GM23338 (cell line): Measurements from ENCODE around the gene NTM. TPM values are rescaled to one million over a fixed set of nuclear protein-coding genes. Genes with fewer than 3 reads are reported as not detected.

Source experiments
- ATAC-seq: fragments of 200-7000 bp; cut with Tn5 transposase; 3 replicates; pipeline ENCODE4 v1.9.1; 2020
- DNase-seq: peaks from one replicate; pipeline ENCODE4 v3.0.0-alpha.2; 2015; ENCODE audit warnings: low spot score
- H2AFZ ChIP-seq: fragments of 200-600 bp; sonication (generic); 2 replicates; pipeline ENCODE4 v1.8.0; 2016; ENCODE audit warnings: antibody characterized with exemption, mild to moderate bottlenecking, moderate library complexity
- H3F3A ChIP-seq: fragments of 200-600 bp; sonication (generic); replicated peaks from 2 replicates; pipeline ENCODE4 v1.8.0; 2017; ENCODE audit warnings: antibody characterized with exemption, mixed run types, low read depth
- H3K27ac ChIP-seq: fragments of 200-600 bp; sonication (generic); 2 replicates; pipeline ENCODE4 v1.6.1; 2016; ENCODE audit warnings: low read depth
- H3K27me3 ChIP-seq: fragments of 200-600 bp; sonication (generic); 2 replicates; pipeline ENCODE4 v1.8.0; 2016; ENCODE audit warnings: mild to moderate bottlenecking, mixed run types, moderate library complexity; ENCODE audit not compliant: insufficient read depth
- H3K36me3 ChIP-seq: fragments of 200-600 bp; sonication (generic); 2 replicates; pipeline ENCODE4 v1.8.0; 2016; ENCODE audit warnings: mild to moderate bottlenecking; ENCODE audit not compliant: insufficient read depth
- H3K4me1 ChIP-seq: fragments of 200-600 bp; sonication (generic); 2 replicates; pipeline ENCODE4 v1.8.0; 2016; ENCODE audit warnings: mild to moderate bottlenecking, moderate library complexity; ENCODE audit not compliant: insufficient read depth
- H3K4me2 ChIP-seq: fragments of 200-600 bp; sonication (generic); 2 replicates; pipeline ENCODE4 v1.7.1; 2017; ENCODE audit warnings: mixed run types
- H3K4me3 ChIP-seq: fragments of 200-600 bp; sonication (generic); 2 replicates; pipeline ENCODE4 v1.6.1; 2016; ENCODE audit warnings: mixed run types
- H3K79me2 ChIP-seq: fragments of 200-600 bp; sonication (generic); replicated peaks from 2 replicates; pipeline ENCODE4 v1.8.0; 2017; ENCODE audit warnings: mild to moderate bottlenecking; ENCODE audit not compliant: insufficient read depth
- H3K9me2 ChIP-seq: fragments of 200-600 bp; sonication (generic); 2 replicates; pipeline ENCODE4 v1.8.0; 2017; ENCODE audit not compliant: insufficient read depth
- H4K20me1 ChIP-seq: fragments of 200-600 bp; sonication (generic); replicated peaks from 2 replicates; pipeline ENCODE4 v1.8.0; 2017; ENCODE audit warnings: mild to moderate bottlenecking; ENCODE audit not compliant: insufficient read depth
- H3K27ac Mint-ChIP-seq: 2 replicates; pipeline ENCODE4 v1.8.0; 2020; ENCODE audit warnings: inconsistent platforms, mild to moderate bottlenecking, moderate library complexity, mixed read lengths
- H3K27me3 Mint-ChIP-seq: 3 replicates; pipeline ENCODE4 v1.8.0; 2022; ENCODE audit warnings: low read depth, mild to moderate bottlenecking, moderate library complexity, mixed read lengths, inconsistent platforms; ENCODE audit not compliant: insufficient read depth, poor library complexity
- H3K36me3 Mint-ChIP-seq: 3 replicates; pipeline ENCODE4 v1.8.0; 2021; ENCODE audit warnings: low read depth, mild to moderate bottlenecking, inconsistent platforms, moderate library complexity, mixed read lengths
- H3K4me1 Mint-ChIP-seq: 3 replicates; pipeline ENCODE4 v1.8.0; 2020; ENCODE audit warnings: mild to moderate bottlenecking, inconsistent platforms, mixed read lengths
- H3K4me3 Mint-ChIP-seq: 3 replicates; pipeline ENCODE4 v1.8.0; 2021; ENCODE audit warnings: moderate library complexity, mild to moderate bottlenecking, inconsistent platforms, mixed read lengths
- H3K9me3 Mint-ChIP-seq: 3 replicates; pipeline ENCODE4 v1.8.0; 2020; ENCODE audit warnings: moderate library complexity, mild to moderate bottlenecking, inconsistent platforms, mixed read lengths
- CREB1 ChIP-seq: fragments of 250-450 bp; sonication (Bioruptor Pico); IDR thresholded peaks from 2 replicates; pipeline ENCODE4 v1.5.0; 2020; ENCODE audit warnings: low read depth, mild to moderate bottlenecking, moderate library complexity
- EZH2 ChIP-seq: fragments of 200-600 bp; sonication (generic); IDR thresholded peaks from one replicate; pipeline ENCODE4 v1.8.0; 2017; ENCODE audit warnings: antibody characterized with exemption, mild to moderate bottlenecking, low read depth; ENCODE audit not compliant: unreplicated experiment
- EZH2phosphoT487 ChIP-seq: fragments of 200-600 bp; sonication (generic); IDR thresholded peaks from one replicate; pipeline ENCODE4 v1.8.1; 2018; ENCODE audit warnings: antibody characterized with exemption; ENCODE audit not compliant: unreplicated experiment
- JUNB ChIP-seq: IDR thresholded peaks from one replicate; pipeline ENCODE4 v1.6.1; 2016; ENCODE audit warnings: antibody characterized with exemption; ENCODE audit not compliant: unreplicated experiment
- NANOG ChIP-seq: IDR thresholded peaks from 2 replicates; pipeline ENCODE4 v1.6.1; 2016; ENCODE audit warnings: antibody characterized with exemption, borderline replicate concordance
- POLR2AphosphoS5 ChIP-seq: IDR thresholded peaks from 2 replicates; pipeline ENCODE4 v1.6.1; 2016; ENCODE audit warnings: antibody characterized with exemption, low read depth
- STAT1 ChIP-seq: IDR thresholded peaks from one replicate; pipeline ENCODE4 v1.6.1; 2016; ENCODE audit warnings: antibody characterized with exemption; ENCODE audit not compliant: unreplicated experiment
- ZNF114 ChIP-seq: fragments of 250-450 bp; sonication (Bioruptor Pico); IDR thresholded peaks from 2 replicates; pipeline ENCODE4 v1.5.0; 2020; ENCODE audit warnings: mild to moderate bottlenecking, moderate library complexity
- ZNF331 ChIP-seq: fragments of 250-450 bp; sonication (Bioruptor Pico); IDR thresholded peaks from 2 replicates; pipeline ENCODE4 v1.5.0; 2020; ENCODE audit warnings: low read depth, mild to moderate bottlenecking, moderate library complexity
- polyA plus RNA-seq: library from polyadenylated mRNA; unstranded; fragments of >200 nt; fragmentation: Nextera tagmentation; extraction: Ambion mirVana; gene quantifications from 2 replicates; pipeline ENCODE4 v1.2.1, GENCODE V29; 2016
- total RNA-seq: library from RNA; depleted of rRNA; stranded (reverse); fragments of >200 nt; shearing (Covaris generic); gene quantifications from 2 replicates; pipeline ENCODE4 v1.2.3, GENCODE V29; 2014
- TF ChIP-seq, protein P1 (sequence below): IDR thresholded peaks from 2 replicates; pipeline ENCODE4 v1.6.1; 2016; ENCODE audit warnings: antibody characterized with exemption
- TF ChIP-seq, protein P2 (sequence below): IDR thresholded peaks from one replicate; pipeline ENCODE4 v1.6.1; 2018; ENCODE audit warnings: antibody characterized with exemption; ENCODE audit not compliant: unreplicated experiment
- TF ChIP-seq, protein P3 (sequence below): fragments of 250-450 bp; sonication (Bioruptor Pico); IDR thresholded peaks from 2 replicates; pipeline ENCODE4 v1.5.0; 2020; ENCODE audit warnings: mild to moderate bottlenecking, moderate library complexity
- TF ChIP-seq, protein P4 (sequence below), 2 experiments: fragments of 200-600 bp in 1 of 2; sonication (generic) in 1 of 2; conservative IDR thresholded peaks; 2 replicates each; pipeline versions ENCODE4 v1.5.1 to v1.6.1; 2016 to 2017; ENCODE audit warnings: antibody characterized with exemption in 2 of 2, low read depth in 2 of 2, mild to moderate bottlenecking in 2 of 2, moderate library complexity in 1 of 2

The NTM gene
- total and polyA plus RNA-seq, 2 experiments from 2014 or later = 10.6 to 14.6 TPM

DNA sequence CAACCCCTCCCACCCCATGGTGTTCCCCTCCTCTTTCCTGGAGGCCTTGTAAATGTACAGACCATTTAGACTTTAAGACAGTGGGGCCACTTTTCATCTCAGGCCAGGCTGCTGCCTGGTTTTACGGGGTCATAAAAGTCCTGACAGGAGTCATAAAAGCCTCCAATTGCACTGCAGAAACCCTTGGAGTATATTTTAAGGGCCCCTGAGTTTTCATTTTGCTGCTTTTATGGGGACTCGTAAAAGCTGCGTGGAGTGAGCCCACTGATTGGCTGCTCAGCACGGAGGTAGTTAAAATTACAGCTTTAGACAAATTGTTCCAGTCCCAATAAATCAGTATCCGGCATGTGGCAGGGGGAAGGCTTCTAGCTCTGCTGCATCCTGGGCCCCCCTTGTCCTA lies 627.6 kb downstream of the NTM start:
- Mint-ChIP-seq H3K9me3 (peaks cover 12% of the 10 kb centered on the region), H3K36me3 (peaks cover 11% of the 10 kb centered on the region), H3K4me1 (peaks cover 14% of the 10 kb centered on the region; the same call in 2 of the 3 replicates), H3K27ac (no peak overlapping the region), H3K27me3 (no peaks in the 10 kb centered on the region), H3K4me3 (no peak overlapping the region)
- ATAC-seq (no peak), DNase-seq (no peak)
- H3K79me2 ChIP-seq = no peaks in the 10 kb centered on the region
- H3K36me3 ChIP-seq = no peaks in the 10 kb centered on the region
- no peak overlapping the region for H3K4me2 ChIP-seq
- no peaks in the 10 kb centered on the region for H3F3A ChIP-seq
- no peaks in the 10 kb centered on the region for H4K20me1 ChIP-seq
- H3K9me2 ChIP-seq = no peaks in the 10 kb centered on the region
- no peak for TF ChIP-seq CREB1 (CRISPR knock-in tag)
- no peak for TF ChIP-seq JUNB
- TF ChIP-seq ZNF114 (CRISPR knock-in tag) = no peak
- TF ChIP-seq STAT1 = no peak
- TF ChIP-seq, protein P1, sequence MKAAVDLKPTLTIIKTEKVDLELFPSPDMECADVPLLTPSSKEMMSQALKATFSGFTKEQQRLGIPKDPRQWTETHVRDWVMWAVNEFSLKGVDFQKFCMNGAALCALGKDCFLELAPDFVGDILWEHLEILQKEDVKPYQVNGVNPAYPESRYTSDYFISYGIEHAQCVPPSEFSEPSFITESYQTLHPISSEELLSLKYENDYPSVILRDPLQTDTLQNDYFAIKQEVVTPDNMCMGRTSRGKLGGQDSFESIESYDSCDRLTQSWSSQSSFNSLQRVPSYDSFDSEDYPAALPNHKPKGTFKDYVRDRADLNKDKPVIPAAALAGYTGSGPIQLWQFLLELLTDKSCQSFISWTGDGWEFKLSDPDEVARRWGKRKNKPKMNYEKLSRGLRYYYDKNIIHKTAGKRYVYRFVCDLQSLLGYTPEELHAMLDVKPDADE = no peak
- TF ChIP-seq, protein P2, sequence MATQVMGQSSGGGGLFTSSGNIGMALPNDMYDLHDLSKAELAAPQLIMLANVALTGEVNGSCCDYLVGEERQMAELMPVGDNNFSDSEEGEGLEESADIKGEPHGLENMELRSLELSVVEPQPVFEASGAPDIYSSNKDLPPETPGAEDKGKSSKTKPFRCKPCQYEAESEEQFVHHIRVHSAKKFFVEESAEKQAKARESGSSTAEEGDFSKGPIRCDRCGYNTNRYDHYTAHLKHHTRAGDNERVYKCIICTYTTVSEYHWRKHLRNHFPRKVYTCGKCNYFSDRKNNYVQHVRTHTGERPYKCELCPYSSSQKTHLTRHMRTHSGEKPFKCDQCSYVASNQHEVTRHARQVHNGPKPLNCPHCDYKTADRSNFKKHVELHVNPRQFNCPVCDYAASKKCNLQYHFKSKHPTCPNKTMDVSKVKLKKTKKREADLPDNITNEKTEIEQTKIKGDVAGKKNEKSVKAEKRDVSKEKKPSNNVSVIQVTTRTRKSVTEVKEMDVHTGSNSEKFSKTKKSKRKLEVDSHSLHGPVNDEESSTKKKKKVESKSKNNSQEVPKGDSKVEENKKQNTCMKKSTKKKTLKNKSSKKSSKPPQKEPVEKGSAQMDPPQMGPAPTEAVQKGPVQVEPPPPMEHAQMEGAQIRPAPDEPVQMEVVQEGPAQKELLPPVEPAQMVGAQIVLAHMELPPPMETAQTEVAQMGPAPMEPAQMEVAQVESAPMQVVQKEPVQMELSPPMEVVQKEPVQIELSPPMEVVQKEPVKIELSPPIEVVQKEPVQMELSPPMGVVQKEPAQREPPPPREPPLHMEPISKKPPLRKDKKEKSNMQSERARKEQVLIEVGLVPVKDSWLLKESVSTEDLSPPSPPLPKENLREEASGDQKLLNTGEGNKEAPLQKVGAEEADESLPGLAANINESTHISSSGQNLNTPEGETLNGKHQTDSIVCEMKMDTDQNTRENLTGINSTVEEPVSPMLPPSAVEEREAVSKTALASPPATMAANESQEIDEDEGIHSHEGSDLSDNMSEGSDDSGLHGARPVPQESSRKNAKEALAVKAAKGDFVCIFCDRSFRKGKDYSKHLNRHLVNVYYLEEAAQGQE = no peak
- TF ChIP-seq, protein P3, sequence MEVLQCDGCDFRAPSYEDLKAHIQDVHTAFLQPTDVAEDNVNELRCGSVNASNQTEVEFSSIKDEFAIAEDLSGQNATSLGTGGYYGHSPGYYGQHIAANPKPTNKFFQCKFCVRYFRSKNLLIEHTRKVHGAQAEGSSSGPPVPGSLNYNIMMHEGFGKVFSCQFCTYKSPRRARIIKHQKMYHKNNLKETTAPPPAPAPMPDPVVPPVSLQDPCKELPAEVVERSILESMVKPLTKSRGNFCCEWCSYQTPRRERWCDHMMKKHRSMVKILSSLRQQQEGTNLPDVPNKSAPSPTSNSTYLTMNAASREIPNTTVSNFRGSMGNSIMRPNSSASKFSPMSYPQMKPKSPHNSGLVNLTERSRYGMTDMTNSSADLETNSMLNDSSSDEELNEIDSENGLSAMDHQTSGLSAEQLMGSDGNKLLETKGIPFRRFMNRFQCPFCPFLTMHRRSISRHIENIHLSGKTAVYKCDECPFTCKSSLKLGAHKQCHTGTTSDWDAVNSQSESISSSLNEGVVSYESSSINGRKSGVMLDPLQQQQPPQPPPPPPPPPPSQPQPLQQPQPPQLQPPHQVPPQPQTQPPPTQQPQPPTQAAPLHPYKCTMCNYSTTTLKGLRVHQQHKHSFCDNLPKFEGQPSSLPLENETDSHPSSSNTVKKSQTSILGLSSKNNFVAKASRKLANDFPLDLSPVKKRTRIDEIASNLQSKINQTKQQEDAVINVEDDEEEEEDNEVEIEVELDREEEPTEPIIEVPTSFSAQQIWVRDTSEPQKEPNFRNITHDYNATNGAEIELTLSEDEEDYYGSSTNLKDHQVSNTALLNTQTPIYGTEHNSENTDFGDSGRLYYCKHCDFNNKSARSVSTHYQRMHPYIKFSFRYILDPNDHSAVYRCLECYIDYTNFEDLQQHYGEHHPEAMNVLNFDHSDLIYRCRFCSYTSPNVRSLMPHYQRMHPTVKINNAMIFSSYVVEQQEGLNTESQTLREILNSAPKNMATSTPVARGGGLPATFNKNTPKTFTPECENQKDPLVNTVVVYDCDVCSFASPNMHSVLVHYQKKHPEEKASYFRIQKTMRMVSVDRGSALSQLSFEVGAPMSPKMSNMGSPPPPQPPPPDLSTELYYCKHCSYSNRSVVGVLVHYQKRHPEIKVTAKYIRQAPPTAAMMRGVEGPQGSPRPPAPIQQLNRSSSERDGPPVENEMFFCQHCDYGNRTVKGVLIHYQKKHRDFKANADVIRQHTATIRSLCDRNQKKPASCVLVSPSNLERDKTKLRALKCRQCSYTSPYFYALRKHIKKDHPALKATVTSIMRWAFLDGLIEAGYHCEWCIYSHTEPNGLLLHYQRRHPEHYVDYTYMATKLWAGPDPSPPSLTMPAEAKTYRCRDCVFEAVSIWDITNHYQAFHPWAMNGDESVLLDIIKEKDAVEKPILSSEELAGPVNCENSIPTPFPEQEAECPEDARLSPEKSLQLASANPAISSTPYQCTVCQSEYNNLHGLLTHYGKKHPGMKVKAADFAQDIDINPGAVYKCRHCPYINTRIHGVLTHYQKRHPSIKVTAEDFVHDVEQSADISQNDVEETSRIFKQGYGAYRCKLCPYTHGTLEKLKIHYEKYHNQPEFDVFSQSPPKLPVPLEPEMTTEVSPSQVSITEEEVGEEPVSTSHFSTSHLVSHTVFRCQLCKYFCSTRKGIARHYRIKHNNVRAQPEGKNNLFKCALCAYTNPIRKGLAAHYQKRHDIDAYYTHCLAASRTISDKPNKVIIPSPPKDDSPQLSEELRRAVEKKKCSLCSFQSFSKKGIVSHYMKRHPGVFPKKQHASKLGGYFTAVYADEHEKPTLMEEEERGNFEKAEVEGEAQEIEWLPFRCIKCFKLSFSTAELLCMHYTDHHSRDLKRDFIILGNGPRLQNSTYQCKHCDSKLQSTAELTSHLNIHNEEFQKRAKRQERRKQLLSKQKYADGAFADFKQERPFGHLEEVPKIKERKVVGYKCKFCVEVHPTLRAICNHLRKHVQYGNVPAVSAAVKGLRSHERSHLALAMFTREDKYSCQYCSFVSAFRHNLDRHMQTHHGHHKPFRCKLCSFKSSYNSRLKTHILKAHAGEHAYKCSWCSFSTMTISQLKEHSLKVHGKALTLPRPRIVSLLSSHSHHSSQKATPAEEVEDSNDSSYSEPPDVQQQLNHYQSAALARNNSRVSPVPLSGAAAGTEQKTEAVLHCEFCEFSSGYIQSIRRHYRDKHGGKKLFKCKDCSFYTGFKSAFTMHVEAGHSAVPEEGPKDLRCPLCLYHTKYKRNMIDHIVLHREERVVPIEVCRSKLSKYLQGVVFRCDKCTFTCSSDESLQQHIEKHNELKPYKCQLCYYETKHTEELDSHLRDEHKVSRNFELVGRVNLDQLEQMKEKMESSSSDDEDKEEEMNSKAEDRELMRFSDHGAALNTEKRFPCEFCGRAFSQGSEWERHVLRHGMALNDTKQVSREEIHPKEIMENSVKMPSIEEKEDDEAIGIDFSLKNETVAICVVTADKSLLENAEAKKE (CRISPR knock-in tag) = no peak
- no peak for TF ChIP-seq EZH2phosphoT487
- TF ChIP-seq NANOG = no peak
- TF ChIP-seq ZNF331 (CRISPR knock-in tag) = no peak
- TF ChIP-seq, protein P4, sequence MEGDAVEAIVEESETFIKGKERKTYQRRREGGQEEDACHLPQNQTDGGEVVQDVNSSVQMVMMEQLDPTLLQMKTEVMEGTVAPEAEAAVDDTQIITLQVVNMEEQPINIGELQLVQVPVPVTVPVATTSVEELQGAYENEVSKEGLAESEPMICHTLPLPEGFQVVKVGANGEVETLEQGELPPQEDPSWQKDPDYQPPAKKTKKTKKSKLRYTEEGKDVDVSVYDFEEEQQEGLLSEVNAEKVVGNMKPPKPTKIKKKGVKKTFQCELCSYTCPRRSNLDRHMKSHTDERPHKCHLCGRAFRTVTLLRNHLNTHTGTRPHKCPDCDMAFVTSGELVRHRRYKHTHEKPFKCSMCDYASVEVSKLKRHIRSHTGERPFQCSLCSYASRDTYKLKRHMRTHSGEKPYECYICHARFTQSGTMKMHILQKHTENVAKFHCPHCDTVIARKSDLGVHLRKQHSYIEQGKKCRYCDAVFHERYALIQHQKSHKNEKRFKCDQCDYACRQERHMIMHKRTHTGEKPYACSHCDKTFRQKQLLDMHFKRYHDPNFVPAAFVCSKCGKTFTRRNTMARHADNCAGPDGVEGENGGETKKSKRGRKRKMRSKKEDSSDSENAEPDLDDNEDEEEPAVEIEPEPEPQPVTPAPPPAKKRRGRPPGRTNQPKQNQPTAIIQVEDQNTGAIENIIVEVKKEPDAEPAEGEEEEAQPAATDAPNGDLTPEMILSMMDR (conservative IDR thresholded peaks at IDR 0.05; ENCODE audit: low read depth in 2 of 2) = no peak
- no peak for TF ChIP-seq EZH2
- TF ChIP-seq POLR2AphosphoS5 = no peak
- no peak overlapping the region for H3K27ac ChIP-seq
- no peaks in the 10 kb centered on the region for H3K27me3 ChIP-seq
- H2AFZ ChIP-seq = no peak overlapping the region
- H3K4me3 ChIP-seq = no peak overlapping the region
- H3K4me1 ChIP-seq = peaks cover 16% of the 10 kb centered on the region; the same call in 1 of the 2 replicates
